ENCODE results near the gene TH.

Gene TH

GRCh38 chr11:2142300-2142759 lies 29.3 kb downstream of the TH start:
- peak; percentile 58 for DNase-seq (ENCODE audit: low read depth)

DNA sequence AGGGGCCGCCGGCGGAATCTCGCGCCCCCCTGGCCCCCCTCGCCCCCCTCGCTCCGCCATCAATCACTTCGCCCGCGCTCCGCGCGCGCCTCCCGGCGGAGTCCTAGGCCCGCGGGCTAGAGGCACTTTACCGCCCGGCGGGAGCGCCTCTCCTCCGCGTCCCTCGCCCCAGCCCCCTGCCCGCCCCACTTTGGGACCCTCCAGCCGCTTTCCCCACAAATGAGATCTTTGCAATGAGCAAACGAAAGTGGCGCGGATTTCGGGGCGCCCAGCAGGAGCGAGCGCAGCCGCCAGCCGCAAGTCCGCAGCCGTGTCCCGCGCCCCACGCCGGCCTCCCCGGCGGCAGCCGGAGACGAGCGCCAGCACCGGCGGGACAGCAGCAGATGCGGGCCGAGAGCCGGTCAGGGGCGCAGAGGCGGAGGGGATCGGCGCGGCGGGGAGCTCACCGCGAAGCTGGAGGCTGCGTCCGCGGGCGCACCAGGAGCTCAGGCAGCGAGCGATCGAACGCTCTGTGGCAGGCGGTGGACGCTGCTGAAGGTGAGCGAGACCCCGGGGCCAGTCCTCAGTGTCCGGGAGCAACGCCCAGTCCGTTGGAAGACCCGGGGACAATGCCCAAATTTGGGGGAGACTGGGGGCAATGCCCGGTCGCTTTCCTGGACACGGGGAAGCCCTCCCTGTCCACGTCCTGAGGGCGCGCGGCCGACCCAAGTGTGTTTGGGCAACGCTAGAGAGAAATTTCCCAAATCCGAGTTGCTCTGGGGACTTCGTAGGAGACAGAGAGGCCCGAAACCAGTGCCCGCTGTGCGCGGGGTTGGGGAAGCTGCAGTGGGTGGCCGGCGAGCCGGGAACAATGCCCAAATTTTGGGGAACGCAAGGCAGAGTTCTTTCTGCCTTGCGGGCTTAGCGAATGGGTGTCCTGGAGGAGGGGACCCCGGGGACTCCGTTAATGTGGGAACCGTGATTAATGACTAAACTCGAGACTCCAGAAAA lies 30.9 kb downstream of the TH start:
- DNase-seq (ENCODE audit: low read depth): no peak

DNA sequence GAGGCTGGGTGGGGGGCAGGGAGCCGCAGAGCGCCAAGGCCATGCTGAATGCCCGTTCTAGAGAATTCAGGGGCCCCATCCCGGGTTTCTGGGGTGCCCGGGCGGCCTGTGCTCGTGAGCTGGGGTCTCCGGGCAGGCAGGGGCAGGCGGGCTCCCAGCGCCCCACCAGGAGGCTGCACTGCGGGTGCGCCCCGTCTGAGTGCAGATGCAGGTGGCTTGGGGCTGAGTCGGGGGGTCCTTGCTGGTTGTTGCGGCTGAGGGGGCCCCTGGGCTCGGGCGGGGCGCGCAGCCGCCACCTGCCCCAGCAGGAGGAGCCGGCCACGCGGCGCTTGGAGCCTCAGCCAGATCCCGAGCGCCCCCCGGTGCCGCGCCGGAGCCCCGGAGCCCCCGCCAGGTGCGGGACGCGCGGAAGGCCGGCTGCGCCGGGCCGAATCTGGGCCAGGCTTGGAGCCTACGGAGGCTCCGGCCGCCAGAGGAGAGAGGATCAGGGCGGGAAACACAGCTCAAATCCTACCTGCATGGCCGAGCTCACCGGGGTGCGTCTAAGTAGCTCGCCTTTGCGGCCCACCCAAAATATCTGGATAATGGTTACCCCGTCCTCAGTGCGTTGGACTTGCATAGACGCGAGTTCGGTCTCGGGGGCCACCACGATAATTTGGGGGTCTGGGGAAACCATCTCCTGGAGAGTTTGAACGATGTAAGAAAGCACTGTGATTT lies 31.8 kb downstream of the TH start:
- DNase-seq (ENCODE audit: low read depth): no peak

DNA sequence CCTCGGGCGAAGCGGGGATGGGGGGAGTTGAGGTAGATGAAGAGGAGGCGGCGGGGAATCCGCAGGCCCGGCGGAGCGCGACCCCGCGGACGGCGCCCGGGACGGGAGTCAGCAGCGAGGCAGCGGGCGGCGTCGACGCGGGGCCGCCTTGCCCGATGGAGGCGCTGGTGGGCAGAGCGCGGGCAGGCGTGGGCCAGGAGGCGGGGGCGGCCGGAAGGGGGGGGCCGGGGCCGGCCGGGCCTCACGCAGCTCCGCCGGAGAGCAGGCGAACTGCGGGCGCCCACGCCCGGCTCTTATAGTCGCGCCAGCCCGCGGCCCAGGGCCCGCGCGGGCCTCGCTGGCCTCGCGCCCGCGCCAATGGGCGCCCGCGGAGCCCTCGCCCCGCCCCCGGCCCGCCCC lies 32.5 kb downstream of the TH start, which contains the start of gene IGF2:
Gene IGF2, minus strand, starts transcription at position 267 of the 399 bp plus-strand sequence. CDS start 3,866 bp downstream, outside the sequence.
- DNase-seq (ENCODE audit: low read depth): no peak

DNA sequence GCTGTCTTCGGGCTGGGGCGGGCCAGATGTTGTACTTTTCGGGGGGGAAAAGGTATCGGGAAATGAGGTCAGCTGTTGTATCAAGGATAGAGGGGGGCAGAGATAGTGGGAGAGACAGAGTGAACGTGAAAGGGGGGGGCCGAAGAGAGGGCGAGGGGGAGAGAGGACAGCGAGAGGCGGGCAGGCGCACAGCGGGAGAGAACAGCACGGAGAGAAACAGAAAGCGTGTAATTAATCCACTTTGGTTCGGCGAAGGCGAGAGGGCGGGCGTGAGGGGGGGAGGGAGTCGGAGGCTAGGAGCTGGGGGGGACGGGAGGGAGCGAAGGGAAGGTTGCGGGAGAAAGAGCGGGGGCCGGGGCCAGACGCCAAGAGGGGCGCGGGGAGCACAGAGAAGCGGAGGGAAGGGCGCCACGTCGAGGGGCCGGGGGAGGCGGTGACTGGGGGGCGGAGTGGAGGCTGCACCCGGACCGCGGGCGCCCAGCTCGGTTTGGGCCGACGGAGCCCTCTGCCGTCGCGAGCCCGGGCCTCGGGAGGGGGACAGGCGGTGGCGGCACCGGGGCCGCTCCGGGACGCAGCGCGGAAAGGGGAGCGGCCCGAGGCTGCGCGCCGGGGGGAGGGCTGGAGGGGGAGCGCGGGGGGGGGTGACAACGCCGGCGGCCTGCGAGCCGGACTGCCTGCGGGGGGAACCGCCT lies 33.0 kb downstream of the TH start:
- DNase-seq (ENCODE audit: low read depth): peak; percentile 37

DNA sequence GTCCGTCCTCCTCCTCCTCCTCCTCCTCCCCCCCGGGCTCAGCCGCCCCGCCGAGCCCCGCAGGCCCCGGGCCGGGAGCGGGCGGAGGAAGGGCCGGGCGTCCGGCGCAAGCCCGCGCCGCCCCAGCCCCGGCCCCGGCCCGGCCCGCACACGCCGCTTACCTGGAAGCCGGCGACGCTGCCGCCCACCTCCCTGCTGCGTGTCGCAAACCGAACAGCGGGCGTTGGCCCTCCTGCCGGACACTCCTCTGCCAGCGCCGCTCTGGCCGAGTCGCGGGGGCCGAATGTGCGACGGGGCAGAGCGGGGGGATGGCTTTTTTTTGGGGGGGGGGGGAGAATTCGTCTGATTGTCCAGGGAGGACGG lies 33.6 kb downstream of the TH start:
- DNase-seq (ENCODE audit: low read depth): no peak

DNA sequence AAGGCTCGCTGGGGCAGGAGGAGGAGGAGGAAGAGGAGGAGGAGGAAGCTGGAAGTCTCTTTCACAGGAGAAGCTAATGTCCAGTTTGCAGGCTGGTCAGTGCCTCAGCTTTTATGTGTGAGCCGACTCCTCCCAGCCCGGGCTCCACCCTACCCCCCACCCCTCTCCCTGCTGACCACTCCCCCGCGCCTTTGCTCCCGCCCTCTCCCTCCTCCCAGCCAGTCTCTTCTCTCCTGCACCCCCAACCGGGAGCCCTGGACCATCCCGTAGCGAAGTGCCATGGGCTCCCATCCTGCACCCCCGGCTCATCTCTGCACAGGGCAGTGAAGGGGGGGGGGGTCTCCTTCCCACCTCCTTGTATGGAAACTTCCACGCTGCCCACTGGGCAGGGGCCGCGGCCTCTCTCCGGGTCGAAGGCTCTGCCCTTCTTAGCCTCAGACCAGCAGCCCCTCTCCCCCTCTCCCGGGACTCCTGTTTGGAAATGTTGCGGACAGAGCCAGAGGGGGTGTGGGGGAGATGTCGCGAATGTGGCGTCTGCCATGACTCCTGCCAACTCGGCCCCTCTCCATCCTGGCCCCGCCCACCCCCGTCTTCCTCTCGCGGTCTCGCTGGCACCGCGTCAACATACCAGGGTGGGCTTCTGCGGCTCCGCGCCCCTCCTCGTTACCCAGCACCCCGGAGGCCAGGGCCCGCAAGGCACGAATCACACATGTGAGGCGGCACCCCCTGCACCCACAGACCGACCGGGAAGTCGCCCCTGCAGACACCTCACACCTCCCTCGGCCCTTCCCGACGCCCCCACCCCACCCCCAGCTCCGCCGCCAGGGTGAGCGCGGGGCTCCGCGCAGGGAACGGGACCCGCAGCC lies 34.2 kb downstream of the TH start:
- DNase-seq (ENCODE audit: low read depth): peak; percentile 87

DNA sequence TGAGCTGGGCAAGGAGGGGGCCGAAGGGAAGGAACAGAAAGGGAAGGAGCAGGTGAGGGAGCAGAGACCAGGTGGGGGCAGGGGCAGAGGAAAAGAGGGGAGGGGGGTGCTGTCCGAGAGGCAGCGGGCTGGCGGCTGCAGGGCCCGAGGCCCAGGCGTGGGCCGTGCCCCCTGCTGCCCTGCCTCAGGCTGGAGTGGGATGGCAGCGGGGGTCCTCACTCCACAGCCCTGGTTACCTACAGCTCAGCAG lies 34.7 kb downstream of the TH start:
- no peak for DNase-seq (ENCODE audit: low read depth)

DNA sequence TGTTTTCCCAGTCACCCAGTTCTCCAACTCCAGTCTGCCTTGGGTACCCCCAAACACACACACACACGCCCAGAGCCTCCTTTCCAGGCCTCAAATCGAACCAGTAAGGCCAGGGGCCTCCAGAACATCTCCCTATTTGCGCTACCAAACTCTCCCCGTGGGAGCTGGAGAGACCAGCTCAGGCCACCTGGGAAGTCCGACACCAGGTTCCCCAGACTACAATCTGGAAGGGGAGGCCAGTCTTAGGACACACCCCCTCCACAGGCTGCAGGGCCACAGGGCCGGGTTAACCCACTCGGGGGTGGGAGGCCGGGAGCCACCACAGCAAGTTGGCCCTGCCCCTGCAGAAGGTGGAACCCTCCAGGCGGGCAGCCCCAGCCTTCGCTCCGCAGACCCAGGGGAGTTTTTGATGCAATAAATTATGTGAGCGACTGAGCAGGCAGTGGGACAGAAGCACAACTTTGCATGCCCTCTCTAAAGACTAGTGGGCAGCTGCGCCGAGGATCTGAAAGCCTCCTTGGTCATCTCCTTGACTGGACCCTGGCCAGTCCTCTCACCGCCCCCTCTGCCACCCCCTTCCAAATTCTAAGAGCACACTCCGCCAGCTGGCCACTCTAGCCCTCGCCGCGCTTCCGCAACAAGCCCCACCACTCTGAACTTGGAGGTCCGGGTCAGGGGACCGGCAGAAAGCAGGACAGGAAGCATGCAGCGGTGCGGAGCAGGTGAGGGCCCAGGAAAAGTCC lies 35.2 kb downstream of the TH start:
- no peak for DNase-seq (ENCODE audit: low read depth)

DNA sequence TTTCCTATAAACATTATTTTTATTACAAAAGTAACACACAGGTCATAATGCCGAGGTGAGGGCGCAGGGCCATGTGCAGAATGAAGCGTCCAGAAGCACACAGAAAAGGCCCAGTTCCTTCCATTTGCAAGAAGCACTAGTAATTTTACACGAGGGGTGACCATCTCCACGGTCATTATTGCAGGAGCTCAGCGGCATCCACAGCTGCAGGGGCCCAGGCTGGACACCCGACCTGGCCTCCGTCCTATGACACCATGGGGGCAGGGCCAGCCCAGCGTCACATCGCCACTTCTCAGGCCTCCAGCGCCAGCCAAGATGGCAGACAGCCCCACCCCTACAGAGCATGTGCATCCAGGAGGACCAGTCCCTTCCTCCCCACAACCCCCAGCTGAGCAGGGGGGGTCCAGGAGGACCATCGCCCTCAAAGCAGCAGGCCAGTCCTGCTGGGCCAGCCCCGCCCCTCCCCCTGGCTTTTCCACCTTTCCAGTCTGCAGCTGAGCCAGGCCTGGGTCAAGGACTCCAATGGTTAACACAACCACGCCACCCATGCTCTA lies 35.9 kb downstream of the TH start:
- no peak for DNase-seq (ENCODE audit: low read depth)

GRCh38 chr11:2135018-2135569 lies 36.5 kb downstream of the TH start:
- no peak for DNase-seq (ENCODE audit: low read depth)

GRCh38 chr11:2134022-2135010 lies 37.3 kb downstream of the TH start:
- DNase-seq (ENCODE audit: low read depth): no peak

- DNase-seq (ENCODE audit: low read depth): no peak
Measured at GRCh38 chr11:2133241-2134021, 38.2 kb downstream of the TH start.

DNA sequence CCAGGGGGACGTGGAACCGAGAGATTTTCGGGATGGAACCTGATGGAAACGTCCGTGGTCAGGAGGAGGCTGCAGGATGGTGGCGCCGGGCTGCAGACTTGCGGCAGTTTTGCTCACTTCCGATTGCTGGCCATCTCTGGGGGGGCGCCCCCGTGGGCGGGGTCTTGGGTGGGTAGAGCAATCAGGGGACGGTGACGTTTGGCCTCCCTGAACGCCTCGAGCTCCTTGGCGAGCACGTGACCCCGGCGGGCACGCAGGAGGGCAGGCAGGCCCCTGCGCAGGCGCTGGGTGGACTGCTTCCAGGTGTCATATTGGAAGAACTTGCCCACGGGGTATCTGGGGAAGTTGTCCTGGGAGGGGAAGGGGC lies 38.8 kb downstream of the TH start:
- no peak for DNase-seq (ENCODE audit: low read depth)

- no peak for DNase-seq (ENCODE audit: low read depth)
Measured at GRCh38 chr11:2132246-2132645, 39.4 kb downstream of the TH start.

DNA sequence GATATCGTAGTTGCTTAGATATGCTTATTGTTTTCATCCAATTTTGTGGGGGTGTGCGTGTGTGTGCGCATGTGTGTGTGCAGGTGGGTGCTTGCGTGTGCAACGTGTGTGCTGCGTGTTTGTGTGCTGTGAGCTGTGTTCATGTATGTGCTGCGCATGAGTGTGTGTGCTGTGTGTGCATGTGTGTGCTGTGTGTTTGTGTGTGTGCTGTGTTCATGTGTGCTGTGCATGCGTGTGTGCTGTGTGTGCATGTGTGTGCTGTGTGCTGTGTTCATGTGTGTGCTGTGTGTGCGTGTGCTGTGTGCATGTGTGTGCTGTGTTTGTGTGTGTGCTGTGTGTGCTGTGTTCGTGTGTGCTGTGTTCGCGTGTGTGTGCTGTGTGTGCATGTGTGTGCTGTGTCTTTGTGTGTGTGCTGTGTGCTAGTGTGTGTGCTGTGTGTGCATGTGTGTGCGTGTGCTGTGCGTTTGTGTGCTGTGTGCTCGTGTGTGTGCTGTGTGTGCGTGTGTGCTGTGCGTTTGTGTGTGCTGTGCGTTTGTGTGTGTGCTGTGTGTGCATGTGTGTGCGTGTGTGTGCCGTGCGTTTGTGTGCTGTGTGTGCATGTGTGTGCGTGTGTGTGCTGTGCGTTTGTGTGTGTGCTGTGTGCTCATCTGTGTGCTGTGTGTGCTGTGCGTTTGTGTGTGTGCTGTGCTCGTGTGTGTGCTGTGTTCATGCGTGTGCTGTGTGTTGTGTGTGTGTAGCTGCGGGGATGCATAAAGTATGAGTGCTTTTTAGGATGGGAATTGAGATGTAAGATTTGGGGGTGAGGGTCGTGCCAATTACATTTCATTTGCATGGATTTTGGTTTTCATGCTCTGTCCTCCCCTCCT lies 40.0 kb downstream of the TH start:
- no peak for DNase-seq (ENCODE audit: low read depth)

DNA sequence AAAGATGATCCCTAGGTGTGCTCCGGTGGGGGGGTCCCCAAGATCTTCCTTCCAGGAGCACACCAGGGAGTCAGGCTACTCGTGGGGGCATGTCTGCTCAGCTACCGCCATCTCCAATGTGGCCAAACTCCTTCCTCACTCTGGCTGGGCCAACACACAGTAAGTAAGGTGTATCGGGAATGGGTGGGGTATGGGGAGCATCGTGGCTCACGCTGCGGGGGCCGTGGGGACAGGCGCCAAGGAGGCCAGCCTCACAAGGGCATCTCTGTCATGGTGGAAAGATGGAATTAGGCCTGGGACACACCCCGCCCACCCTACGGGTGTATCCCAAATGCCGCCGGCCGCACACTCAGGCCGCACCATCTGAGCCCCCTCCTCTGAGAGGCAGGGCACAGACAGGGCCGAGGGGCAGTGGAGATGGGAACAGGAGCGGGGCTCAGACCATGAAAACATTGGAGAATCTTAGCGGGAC lies 40.7 kb downstream of the TH start:
- no peak for DNase-seq (ENCODE audit: low read depth)

All from iris pigment epithelial cell (primary cell).